Neutrophil (primary cell): ENCODE data around the gene CNMD.

Source experiments
- H3K27ac ChIP-seq: fragments of 200-600 bp; sonication (generic); 2 replicates; pipeline ENCODE4 v1.5.1; 2016; ENCODE audit warnings: mild to moderate bottlenecking, moderate library complexity
- H3K27me3 ChIP-seq: fragments of 200-600 bp; sonication (generic); 2 replicates; pipeline ENCODE4 v1.6.0; 2016; ENCODE audit warnings: mild to moderate bottlenecking
- H3K36me3 ChIP-seq: fragments of 200-600 bp; sonication (generic); 2 replicates; pipeline ENCODE4 v1.5.1; 2017
- H3K4me1 ChIP-seq, 2 experiments: fragments of 200-600 bp in 1 of 2; sonication (generic) in 1 of 2; 1 replicate in 1 of 2; 2 replicates in 1 of 2; pipeline versions ENCODE4 v1.5.1 to v1.6.1; 2013 to 2016; ENCODE audit warnings: low read depth in 1 of 2, low read length in 1 of 2, mild to moderate bottlenecking in 1 of 2, moderate library complexity in 1 of 2; ENCODE audit not compliant: control insufficient read depth in 1 of 2, insufficient read depth in 1 of 2
- H3K4me3 ChIP-seq, 2 experiments: fragments of 200-600 bp in 1 of 2; sonication (generic) in 1 of 2; 1 replicate in 1 of 2; 2 replicates in 1 of 2; pipeline ENCODE4 v1.5.1; 2013 to 2016; ENCODE audit warnings: low read depth in 1 of 2, low read length in 1 of 2, mild to moderate bottlenecking in 1 of 2, moderate library complexity in 1 of 2
- H3K9me3 ChIP-seq: fragments of 200-600 bp; sonication (generic); 2 replicates; pipeline ENCODE4 v1.5.1; 2016
- TF ChIP-seq, protein P1 (sequence below): fragments of 200-600 bp; sonication (generic); IDR thresholded peaks from 2 replicates; pipeline ENCODE4 v1.5.1; 2016; ENCODE audit warnings: antibody characterized with exemption

The CNMD gene

GRCh38 chr13:52744842-52745375 lies 5.3 kb upstream of the CNMD start:
- Histone ChIP-seq H3K4me3 (no peak overlapping the region), H3K36me3 (no peaks in the 10 kb centered on the region), H3K27ac (no peak overlapping the region), H3K27me3 (peaks cover 89% of the 10 kb centered on the region), H3K9me3 (no peaks in the 10 kb centered on the region), H3K4me1 (no peaks in the 10 kb centered on the region)
- TF ChIP-seq, protein P1, sequence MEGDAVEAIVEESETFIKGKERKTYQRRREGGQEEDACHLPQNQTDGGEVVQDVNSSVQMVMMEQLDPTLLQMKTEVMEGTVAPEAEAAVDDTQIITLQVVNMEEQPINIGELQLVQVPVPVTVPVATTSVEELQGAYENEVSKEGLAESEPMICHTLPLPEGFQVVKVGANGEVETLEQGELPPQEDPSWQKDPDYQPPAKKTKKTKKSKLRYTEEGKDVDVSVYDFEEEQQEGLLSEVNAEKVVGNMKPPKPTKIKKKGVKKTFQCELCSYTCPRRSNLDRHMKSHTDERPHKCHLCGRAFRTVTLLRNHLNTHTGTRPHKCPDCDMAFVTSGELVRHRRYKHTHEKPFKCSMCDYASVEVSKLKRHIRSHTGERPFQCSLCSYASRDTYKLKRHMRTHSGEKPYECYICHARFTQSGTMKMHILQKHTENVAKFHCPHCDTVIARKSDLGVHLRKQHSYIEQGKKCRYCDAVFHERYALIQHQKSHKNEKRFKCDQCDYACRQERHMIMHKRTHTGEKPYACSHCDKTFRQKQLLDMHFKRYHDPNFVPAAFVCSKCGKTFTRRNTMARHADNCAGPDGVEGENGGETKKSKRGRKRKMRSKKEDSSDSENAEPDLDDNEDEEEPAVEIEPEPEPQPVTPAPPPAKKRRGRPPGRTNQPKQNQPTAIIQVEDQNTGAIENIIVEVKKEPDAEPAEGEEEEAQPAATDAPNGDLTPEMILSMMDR = no peak

- TF ChIP-seq, protein P1 = no peak
- Histone ChIP-seq H3K4me1 (peaks cover 0 to 5% of the 10 kb centered on the region in 2 experiments), H3K27ac (no peak overlapping the region), H3K27me3 (peaks cover 89% of the 10 kb centered on the region), H3K36me3 (no peaks in the 10 kb centered on the region), H3K9me3 (no peaks in the 10 kb centered on the region), H3K4me3 (no peak overlapping the region)
Measured at GRCh38 chr13:52743988-52744387, 4.4 kb upstream of the CNMD start.

GRCh38 chr13:52743569-52743968 lies 3.9 kb upstream of the CNMD start:
- TF ChIP-seq, protein P1 = no peak
- Histone ChIP-seq H3K27me3 (peaks cover 89% of the 10 kb centered on the region), H3K4me3 (no peak overlapping the region)

GRCh38 chr13:52738719-52739467 lies 727 bp downstream of the CNMD start:
- Histone ChIP-seq H3K27me3 (peaks cover 83% of the 10 kb centered on the region), H3K36me3 (no peaks in the 10 kb centered on the region), H3K4me1 (peaks cover 0 to 8% of the 10 kb centered on the region in 2 experiments), H3K4me3 (peak overlapping the region in 1 of 2 experiments; percentile 32), H3K27ac (no peak overlapping the region), H3K9me3 (no peaks in the 10 kb centered on the region)
- TF ChIP-seq, protein P1 = no peak

More at GRCh38 chr13:52743569-52743968, 3.9 kb upstream of the CNMD start:
- Histone ChIP-seq H3K9me3 (no peaks in the 10 kb centered on the region), H3K4me1 (peaks cover 0 to 8% of the 10 kb centered on the region in 2 experiments), H3K36me3 (no peaks in the 10 kb centered on the region), H3K27ac (no peak overlapping the region)

DNA sequence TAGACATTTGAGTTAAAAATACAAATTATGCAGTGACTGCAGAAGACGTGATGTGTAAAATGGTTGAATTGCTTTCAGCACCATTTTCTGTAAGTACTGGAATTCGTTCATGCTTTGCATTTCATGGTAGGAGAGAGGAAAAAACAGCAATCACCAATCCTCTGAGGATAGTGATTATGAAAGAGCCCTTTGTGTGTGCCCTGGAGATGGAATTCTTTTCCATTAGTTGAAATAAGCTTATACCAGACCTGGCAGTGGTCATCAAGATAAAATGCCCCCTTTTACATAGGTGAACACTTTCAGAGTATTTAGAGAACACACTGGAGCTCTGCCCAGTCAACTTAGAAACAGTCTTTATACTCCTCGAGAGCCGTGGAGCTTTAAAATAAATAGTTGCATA lies 1.7 kb downstream of the CNMD start:
- TF ChIP-seq, protein P1 = no peak
- Histone ChIP-seq H3K36me3 (no peaks in the 10 kb centered on the region), H3K27ac (no peak overlapping the region), H3K4me3 (no peak overlapping the region), H3K9me3 (no peaks in the 10 kb centered on the region), H3K4me1 (peaks cover 0 to 8% of the 10 kb centered on the region in 2 experiments), H3K27me3 (peaks cover 82% of the 10 kb centered on the region)
